Measurements from ENCODE around the gene TUBGCP4.

- no peak for TF ChIP-seq CTCF (IDR thresholded peaks at IDR 0.05)
- no peak for TF ChIP-seq POLR2A (IDR thresholded peaks at IDR 0.05)
Measured at GRCh38 chr15:43376017-43376705, 5.3 kb downstream of the TUBGCP4 start.

Measured in lower leg skin (tissue), 3 donors.